Measurements from ENCODE around the gene EMC9.
"Not testable (repeated sequence)": the region's sequence is repeated elsewhere in the genome, so short reads cannot be mapped to it uniquely, and the experiment has no call there.

EMC9 gene

GRCh38 chr14:24106672-24107271, 34.6 kb downstream of the EMC9 start:
- no peak for DNase-seq

- DNase-seq = not testable (repeated sequence)
These were observed 35.7 kb downstream of the EMC9 start for GRCh38 chr14:24105609-24106239.

GRCh38 chr14:24103451-24103850, 37.9 kb downstream of the EMC9 start:
- DNase-seq = no peak

- no peak for DNase-seq
These were observed 38.9 kb downstream of the EMC9 start for GRCh38 chr14:24102357-24103048.

DNA sequence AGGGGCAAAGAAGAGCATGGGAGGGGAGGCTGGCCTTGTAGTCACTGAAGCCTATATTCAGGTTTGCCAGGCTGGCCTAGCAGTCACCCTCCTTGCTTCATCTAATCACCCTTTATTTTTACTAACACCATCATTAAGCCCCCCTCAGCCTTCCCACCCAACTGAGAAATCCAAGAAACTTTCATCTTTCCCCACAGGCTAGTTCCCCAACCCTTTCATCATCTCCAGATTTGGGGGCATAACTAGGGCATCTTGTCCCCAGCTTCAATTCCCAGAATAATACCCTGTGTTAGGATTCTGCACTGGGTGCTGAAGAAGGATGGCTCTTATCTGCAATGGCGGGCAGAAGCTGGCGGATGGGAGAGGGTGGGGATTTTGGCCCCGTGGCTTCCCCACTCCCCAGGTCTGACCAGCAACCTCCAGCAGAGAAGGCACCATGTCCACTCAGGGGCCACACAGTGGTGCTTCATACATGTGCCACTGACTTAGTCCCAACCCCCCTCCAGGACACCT, 40.4 kb downstream of the EMC9 start:
- no peak for DNase-seq

GRCh38 chr14:24100197-24100981, 41.0 kb downstream of the EMC9 start:
- no peak for DNase-seq

DNA sequence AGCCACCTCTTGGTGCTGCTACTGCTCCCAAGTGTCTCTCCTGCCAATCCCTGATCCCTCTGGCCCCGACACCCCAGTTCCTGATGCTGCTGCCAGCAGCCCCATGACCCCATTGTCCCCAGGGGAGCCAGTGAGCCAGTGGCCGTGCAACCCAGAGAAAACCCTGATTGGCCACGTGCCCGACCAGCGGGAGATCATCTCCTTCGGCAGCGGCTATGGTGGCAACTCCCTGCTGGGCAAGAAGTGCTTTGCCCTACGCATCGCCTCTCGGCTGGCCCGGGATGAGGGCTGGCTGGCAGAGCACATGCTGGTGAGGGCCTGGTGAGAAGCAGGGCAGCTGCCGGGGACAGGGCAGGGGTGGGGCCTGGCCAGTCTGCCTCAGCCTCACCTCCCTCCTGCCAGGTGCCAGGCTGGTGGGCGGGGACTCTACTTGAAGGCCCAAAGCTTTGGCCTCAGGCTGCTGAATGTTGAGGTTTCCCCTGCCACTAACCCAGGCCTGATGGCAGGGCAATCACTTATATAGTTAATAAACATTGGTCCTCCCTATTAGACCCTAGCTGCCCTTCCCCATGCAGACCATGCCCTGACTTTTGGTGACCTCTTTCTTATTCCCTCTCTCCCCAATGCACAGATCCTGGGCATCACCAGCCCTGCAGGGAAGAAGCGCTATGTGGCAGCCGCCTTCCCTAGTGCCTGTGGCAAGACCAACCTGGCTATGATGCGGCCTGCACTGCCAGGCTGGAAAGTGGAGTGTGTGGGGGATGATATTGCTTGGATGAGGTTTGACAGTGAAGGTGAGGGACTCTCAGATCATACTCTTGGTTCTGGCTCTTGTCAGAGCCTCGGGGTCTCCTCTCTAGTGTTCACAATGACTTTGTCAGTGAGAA, 42.2 kb downstream of the EMC9 start:
- no peak for DNase-seq

DNA sequence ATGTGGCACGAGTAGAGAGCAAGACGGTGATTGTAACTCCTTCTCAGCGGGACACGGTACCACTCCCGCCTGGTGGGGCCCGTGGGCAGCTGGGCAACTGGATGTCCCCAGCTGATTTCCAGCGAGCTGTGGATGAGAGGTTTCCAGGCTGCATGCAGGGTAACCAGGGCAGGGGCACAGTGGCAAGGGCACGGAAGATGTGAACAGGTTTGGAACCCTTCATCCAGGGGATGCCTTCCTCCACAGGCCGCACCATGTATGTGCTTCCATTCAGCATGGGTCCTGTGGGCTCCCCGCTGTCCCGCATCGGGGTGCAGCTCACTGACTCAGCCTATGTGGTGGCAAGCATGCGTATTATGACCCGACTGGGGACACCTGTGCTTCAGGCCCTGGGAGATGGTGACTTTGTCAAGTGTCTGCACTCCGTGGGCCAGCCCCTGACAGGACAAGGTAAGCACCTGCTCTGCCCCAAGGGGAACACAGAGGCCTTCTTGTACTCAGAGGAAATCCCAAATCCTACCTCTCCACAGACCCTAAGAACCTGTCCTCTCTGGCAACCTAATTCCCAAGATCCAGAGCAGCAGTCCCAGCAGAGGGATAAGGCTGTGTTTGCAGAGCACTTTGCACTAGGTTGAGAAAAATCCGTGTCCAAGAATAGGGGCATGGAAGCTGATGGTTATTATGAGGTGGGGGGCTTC, 43.0 kb downstream of the EMC9 start:
- no peak for DNase-seq

GRCh38 chr14:24096545-24097181, 44.7 kb downstream of the EMC9 start:
- DNase-seq = no peak

DNA sequence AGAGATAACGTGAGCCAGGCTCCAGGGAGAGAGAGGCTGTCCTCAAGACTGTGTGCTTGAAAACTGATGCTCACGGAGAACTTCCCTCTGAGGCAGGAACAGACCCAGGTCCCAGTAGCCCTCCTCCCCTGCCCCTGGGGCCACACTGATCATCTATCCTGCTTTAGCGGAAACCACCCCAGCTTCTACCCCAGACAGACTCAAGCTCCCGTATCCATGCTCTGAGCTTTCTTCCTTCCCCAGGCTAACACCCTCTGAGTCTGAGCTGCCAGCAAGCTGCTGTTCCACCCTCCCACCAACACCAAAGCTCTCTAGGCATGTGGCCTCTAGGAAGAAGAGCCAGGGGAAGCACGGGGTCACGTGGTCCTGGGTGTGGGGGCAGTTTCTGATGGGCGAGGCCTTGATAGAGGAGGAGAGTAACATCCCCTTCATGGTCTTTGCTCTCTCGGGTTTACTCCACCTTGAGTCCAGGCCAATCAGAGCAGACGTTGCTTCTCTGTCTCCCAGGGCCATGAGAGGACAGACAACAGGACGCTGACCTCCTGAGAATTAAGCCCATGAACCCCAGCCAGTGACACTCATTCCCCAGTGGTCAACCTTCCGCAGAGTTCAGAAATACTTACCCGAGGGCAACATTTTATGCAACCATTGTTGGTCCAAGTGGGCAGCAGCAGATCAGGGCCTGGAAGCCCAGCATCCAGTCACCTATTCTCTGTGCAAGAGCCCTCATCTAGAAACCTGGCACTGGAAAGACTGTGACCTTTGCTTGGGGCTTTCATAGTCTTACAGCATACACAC, 45.9 kb downstream of the EMC9 start:
- DNase-seq = peak; percentile 62

DNA sequence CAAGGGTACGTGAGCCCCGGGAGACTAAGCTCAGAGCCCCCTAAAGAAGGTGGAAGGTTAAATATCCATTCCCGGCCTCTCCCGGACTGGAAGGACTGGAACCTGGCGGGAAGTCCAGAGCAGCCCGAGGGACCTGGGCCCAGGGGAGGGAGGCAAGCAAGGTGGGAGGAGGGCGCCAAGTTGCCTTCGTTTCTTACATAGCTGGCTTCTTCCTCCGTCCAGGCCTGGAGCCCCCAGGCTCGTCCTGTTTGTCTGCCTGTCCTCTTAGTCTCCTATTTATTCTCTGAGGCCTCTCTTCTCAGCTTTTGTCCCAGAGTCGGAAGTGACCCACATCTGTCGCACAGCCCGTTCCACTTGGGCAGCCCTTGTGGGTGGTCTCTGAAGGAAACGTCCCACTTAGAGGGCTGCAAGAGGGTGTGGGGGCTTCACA, 46.5 kb downstream of the EMC9 start:
- peak; percentile 16 for DNase-seq

GRCh38 chr14:24093901-24094840, 47.2 kb downstream of the EMC9 start, which contains the start of gene PCK2:
Gene PCK2, plus strand, starts transcription at chr14:24094311. Its CDS starts 95 bp downstream, at chr14:24094406.
- DNase-seq = peak; percentile 91

DNA sequence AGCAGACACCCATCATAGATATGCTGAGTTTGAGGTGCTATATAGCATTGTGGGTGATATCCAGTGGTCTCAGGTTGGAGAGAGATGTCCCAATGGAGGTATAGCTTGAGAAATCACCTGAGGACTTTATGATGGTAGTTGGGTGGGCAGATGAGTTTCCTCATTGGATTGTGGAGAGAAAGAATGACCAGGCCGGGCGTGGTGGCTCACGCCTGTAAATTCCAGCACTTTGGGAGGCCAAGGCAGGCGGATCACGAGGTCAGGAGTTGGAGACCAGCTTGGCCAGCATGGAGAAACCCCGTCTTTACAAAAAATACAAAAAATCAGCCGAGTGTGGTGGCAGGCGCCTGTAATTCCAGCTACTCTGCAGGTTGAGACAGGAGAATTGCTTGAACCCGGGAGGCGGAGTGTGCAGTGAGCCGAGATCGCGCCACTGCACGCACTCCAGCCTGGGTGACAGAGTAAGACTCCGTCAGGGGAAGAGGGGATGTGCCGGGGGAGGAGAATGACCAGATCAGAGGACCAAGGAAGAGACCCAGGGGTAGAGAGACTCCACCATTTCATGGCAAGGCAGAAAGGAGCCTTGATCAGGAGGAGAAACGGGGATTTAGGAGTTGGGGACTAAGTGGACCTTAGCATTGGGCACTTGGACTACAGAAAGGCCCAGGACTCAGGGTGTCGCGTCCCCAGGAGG, 48.0 kb downstream of the EMC9 start:
- DNase-seq = no peak

DNA sequence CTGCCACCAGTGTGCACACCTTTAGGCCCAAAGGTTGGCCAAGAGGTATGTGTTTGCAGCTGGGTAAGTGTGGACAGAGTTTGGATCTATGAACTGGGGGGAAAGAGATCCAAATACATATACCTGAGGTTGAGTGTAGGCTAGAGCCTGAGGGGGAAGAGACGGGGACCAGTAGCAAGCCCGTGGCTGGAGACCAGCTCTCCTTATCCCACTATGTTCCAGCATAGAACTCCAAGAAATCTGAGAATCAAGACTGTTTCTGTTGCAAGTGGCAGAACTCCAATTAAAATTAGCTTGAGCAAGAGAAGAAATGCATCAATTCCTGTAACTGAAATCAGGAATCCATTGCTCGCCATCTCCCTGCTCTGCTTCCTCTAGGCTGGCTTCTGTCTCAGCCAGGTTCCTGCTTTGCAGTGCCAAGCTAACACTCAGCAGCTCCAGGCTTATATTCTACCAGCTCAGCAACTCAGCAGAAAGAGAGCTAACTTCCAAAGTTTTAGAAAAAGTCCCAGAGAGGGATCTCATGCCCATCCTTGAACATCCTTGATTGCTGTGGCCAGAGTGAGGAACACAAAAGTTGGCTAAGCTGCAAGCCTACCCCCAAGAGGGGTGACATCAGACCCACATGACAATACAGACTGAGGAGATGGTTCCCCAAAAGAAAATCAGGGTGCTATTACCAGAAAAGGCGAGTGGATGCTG, 48.7 kb downstream of the EMC9 start:
- DNase-seq = no peak

GRCh38 chr14:24092110-24092504, 49.3 kb downstream of the EMC9 start:
- DNase-seq = no peak

DNA sequence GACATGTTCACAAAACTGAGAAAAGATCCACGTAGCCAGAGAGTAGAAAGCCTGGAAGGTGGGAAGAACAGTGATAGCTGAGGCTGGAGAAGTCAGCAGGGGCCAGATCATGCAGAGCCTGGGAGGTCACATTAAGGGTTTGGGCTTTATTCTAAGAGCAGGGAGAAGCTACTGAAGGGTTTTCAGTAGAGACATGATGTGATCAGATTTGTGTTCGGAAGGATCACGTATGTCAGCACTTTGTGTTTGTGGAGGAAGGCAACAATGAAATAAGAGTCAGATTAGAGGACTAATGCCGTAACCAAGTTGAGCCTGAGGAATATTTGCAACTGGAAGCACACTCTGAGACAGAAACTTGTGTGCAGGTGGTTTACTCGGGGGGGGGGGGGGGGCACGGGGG, 51.5 kb downstream of the EMC9 start:
- no peak for DNase-seq

Measured in stimulated activated CD4-positive, alpha-beta T cell treated with anti-CD3 and anti-CD28 coated beads, Interleukin-4, amount 100 ng/mL, for 1 hour (primary cell).